Tibial nerve (tissue), 3 donors: Measurements from ENCODE around the gene SSC5D.

Experiments
- CTCF ChIP-seq, 5 experiments: fragments of 200-600 bp in 3 of 5; fragments of 450-650 bp in 2 of 5; sonication (generic) in 3 of 5; IDR thresholded peaks; one replicate each; pipeline ENCODE4 v1.5.1; 2016 to 2019; ENCODE audit warnings: antibody characterized with exemption in 5 of 5, mild to moderate bottlenecking in 3 of 5, moderate library complexity in 2 of 5
- POLR2A ChIP-seq, 2 donors: fragments of 450-650 bp; IDR thresholded peaks; one replicate each; pipeline ENCODE4 v1.6.1; 2017; ENCODE audit warnings: antibody characterized with exemption in 2 of 2, mild to moderate bottlenecking in 2 of 2, moderate library complexity in 2 of 2

- TF ChIP-seq POLR2A (IDR thresholded peaks at IDR 0.05) (no peak), CTCF (IDR thresholded peaks at IDR 0.05) (no peak)
These were observed 14.9 kb downstream of the SSC5D start for GRCh38 chr19:55503157-55503501.
